Osteocyte (in vitro differentiated cells): ENCODE results near the gene DIPK1A. TPM values are rescaled to one million over a fixed set of nuclear protein-coding genes. Genes with fewer than 3 reads are reported as not detected.

Source experiments
- DNase-seq: peaks from one replicate; pipeline ENCODE4 v3.0.0; 2021; ENCODE audit warnings: mixed read lengths; ENCODE audit not compliant: unreplicated experiment; ENCODE audit errors: extremely low spot score
- H3K27ac Mint-ChIP-seq: one replicate; pipeline ENCODE4 v1.8.0; 2021; ENCODE audit warnings: mild to moderate bottlenecking, mixed read lengths; ENCODE audit not compliant: unreplicated experiment
- H3K27me3 Mint-ChIP-seq: one replicate; pipeline ENCODE4 v1.8.0; 2021; ENCODE audit warnings: mixed read lengths; ENCODE audit not compliant: unreplicated experiment
- H3K36me3 Mint-ChIP-seq: one replicate; pipeline ENCODE4 v1.8.0; 2021; ENCODE audit warnings: mixed read lengths; ENCODE audit not compliant: unreplicated experiment
- H3K4me1 Mint-ChIP-seq: one replicate; pipeline ENCODE4 v1.8.0; 2021; ENCODE audit warnings: mixed read lengths; ENCODE audit not compliant: unreplicated experiment
- H3K4me3 Mint-ChIP-seq: one replicate; pipeline ENCODE4 v1.8.0; 2021; ENCODE audit warnings: mild to moderate bottlenecking, moderate library complexity, mixed read lengths; ENCODE audit not compliant: unreplicated experiment
- H3K9me3 Mint-ChIP-seq: one replicate; pipeline ENCODE4 v1.8.0; 2021; ENCODE audit warnings: mixed read lengths; ENCODE audit not compliant: unreplicated experiment
- total RNA-seq: library from RNA; stranded (reverse); gene quantifications from 2 replicates; pipeline ENCODE4 v1.2.1, GENCODE V29; 2021
- TF ChIP-seq, protein P1 (sequence below): fragments of 200-600 bp; sonication (generic); IDR thresholded peaks from 2 replicates; pipeline ENCODE4 v1.5.0; 2021; ENCODE audit warnings: antibody characterized with exemption, mild to moderate bottlenecking, moderate library complexity

DIPK1A gene
- total RNA-seq, 1 donor from 2014 or later, result 6.3 TPM

DNA sequence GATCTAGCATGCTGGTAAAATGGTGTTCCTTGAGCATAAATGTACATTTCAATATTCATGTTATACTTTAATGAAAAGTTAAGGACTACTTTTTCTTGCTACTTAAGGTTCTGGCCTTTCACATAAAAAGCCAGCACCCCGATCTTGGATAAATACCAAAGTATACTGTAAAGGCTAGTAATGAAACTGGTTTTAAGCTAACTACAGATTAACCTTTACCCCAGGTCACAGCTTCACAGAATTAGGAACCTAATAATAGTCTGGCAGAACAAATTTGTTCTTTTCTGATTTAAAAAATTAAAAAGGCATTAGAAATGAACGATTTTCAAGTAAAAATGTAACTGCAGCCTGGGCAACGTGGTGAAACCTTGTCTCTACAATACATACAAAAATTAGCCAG lies 23.5 kb downstream of the DIPK1A start:
- Mint-ChIP-seq H3K4me1 (peaks cover 33% of the 10 kb centered on the region), H3K27me3 (no peaks in the 10 kb centered on the region), H3K36me3 (no peaks in the 10 kb centered on the region), H3K9me3 (peaks cover 4% of the 10 kb centered on the region), H3K27ac (no peak overlapping the region), H3K4me3 (no peak overlapping the region)
- TF ChIP-seq, protein P1, sequence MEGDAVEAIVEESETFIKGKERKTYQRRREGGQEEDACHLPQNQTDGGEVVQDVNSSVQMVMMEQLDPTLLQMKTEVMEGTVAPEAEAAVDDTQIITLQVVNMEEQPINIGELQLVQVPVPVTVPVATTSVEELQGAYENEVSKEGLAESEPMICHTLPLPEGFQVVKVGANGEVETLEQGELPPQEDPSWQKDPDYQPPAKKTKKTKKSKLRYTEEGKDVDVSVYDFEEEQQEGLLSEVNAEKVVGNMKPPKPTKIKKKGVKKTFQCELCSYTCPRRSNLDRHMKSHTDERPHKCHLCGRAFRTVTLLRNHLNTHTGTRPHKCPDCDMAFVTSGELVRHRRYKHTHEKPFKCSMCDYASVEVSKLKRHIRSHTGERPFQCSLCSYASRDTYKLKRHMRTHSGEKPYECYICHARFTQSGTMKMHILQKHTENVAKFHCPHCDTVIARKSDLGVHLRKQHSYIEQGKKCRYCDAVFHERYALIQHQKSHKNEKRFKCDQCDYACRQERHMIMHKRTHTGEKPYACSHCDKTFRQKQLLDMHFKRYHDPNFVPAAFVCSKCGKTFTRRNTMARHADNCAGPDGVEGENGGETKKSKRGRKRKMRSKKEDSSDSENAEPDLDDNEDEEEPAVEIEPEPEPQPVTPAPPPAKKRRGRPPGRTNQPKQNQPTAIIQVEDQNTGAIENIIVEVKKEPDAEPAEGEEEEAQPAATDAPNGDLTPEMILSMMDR, result no peak
- no peak for DNase-seq

- peaks cover 33% of the 10 kb centered on the region for H3K4me1 Mint-ChIP-seq
- peaks cover 4% of the 10 kb centered on the region for H3K9me3 Mint-ChIP-seq
- H3K4me3 Mint-ChIP-seq, result no peak overlapping the region
- no peak overlapping the region for H3K27ac Mint-ChIP-seq
- no peaks in the 10 kb centered on the region for H3K27me3 Mint-ChIP-seq
- no peak for DNase-seq
- TF ChIP-seq, protein P1, result no peak
- H3K36me3 Mint-ChIP-seq, result no peaks in the 10 kb centered on the region
These were observed 24.4 kb downstream of the DIPK1A start for GRCh38 chr1:92936865-92937264.

GRCh38 chr1:92934395-92935378 lies 26.6 kb downstream of the DIPK1A start:
- no peaks in the 10 kb centered on the region for H3K27me3 Mint-ChIP-seq
- H3K4me1 Mint-ChIP-seq, result peaks cover 24% of the 10 kb centered on the region
- TF ChIP-seq, protein P1, result no peak
- no peaks in the 10 kb centered on the region for H3K9me3 Mint-ChIP-seq
- no peak overlapping the region for H3K4me3 Mint-ChIP-seq
- no peaks in the 10 kb centered on the region for H3K36me3 Mint-ChIP-seq
- no peak for DNase-seq
- H3K27ac Mint-ChIP-seq, result peak overlapping the region; percentile 57

DNA sequence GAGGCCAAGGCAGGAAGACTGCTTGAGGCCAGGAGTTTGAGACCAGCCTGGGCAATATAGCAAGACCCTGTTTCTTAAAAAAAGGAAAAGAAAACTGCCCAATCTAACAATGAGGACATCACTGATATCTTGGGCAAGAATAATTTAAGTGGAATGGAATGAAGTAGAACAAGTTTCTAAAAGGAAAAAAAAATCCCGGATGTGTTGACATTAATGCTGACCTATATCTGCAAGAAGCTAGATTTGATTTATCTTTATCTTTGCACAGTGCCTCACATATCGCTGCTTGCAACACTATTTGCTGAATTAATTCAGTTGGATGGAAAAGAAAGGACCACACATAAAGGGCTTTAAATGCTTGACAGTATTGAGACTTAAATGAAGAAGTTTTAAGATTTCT lies 27.8 kb downstream of the DIPK1A start:
- H3K27ac Mint-ChIP-seq, result peak overlapping the region; percentile 25
- DNase-seq, result no peak
- no peaks in the 10 kb centered on the region for H3K9me3 Mint-ChIP-seq
- no peak overlapping the region for H3K4me3 Mint-ChIP-seq
- H3K36me3 Mint-ChIP-seq, result no peaks in the 10 kb centered on the region
- H3K4me1 Mint-ChIP-seq, result peaks cover 24% of the 10 kb centered on the region
- no peaks in the 10 kb centered on the region for H3K27me3 Mint-ChIP-seq
- TF ChIP-seq, protein P1, result no peak

DNA sequence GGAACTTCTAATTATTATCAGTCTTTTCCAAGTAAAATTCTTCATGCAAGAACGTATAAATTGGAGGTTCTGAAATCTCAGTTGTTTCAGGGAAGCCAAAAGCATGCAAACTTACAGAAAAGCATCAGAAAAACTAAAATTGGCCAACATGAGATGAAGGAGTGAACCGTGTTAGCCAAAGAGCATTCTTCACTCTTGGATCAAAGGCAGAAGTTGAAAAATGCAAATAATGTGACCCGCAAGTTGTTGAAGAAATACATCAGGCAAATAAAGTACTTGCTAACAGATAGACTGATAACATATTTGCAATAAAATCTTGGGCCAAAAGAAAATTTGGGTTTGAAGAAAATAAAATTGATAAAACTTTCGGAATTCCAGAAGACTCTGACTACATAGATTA lies 29.6 kb downstream of the DIPK1A start:
- peaks cover 24% of the 10 kb centered on the region for H3K4me1 Mint-ChIP-seq
- DNase-seq, result no peak
- H3K9me3 Mint-ChIP-seq, result no peaks in the 10 kb centered on the region
- H3K36me3 Mint-ChIP-seq, result no peaks in the 10 kb centered on the region
- TF ChIP-seq, protein P1, result no peak
- H3K27me3 Mint-ChIP-seq, result no peaks in the 10 kb centered on the region
- no peak overlapping the region for H3K27ac Mint-ChIP-seq
- no peak overlapping the region for H3K4me3 Mint-ChIP-seq
